Vagina (tissue), 2 donors: ENCODE measurements around the gene EPB41L2.

Experiments used
- POLR2A ChIP-seq, 2 donors: fragments of 450-650 bp; IDR thresholded peaks; one replicate each; pipeline ENCODE4 v1.6.1; 2017; ENCODE audit warnings: antibody characterized with exemption in 2 of 2, mild to moderate bottlenecking in 2 of 2, moderate library complexity in 2 of 2
- TF ChIP-seq, protein P1 (sequence below), 3 experiments: fragments of 450-650 bp in 2 of 3; fragments of 200-600 bp in 1 of 3; sonication (generic) in 1 of 3; IDR thresholded peaks; one replicate each; pipeline ENCODE4 v1.5.1; 2017 to 2019; ENCODE audit warnings: antibody characterized with exemption in 3 of 3, mild to moderate bottlenecking in 2 of 3, moderate library complexity in 2 of 3

DNA sequence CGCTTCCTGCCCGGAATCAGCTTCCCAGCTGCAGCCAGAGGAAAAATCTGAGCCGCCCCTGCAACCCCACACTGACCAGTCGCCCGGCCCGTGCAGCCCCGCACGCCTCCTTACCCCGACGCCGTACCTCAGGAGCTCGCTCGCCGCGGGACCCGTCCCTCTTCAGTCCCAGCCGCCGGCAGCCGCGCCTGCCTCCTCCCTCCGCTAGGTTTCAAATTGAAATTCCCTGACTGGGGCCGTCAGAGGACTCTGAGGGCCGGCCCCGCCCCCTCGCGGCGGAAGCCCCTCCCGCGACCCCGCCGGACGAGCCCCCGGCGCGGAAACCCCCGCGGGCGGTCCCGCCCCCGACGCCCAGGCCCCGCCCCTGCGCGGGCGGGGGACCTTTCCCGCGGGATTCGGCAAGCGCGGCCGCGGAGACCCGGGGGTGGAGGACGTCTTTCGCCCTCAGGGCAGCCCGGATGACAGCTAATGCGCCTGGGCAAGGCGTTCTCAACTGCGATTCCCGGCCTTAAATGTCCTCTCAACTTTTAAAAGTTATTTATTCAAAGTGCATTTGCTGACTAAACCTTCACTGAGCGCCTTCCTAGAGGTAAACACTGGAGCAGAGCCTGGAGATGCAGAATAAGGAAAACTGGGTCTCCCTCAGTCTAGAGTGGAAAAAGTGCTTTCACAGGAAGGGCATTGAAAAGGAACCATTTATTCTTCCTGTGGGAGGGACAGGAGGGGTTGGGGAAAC is at the start of gene EPB41L2:
- TF ChIP-seq, protein P1, sequence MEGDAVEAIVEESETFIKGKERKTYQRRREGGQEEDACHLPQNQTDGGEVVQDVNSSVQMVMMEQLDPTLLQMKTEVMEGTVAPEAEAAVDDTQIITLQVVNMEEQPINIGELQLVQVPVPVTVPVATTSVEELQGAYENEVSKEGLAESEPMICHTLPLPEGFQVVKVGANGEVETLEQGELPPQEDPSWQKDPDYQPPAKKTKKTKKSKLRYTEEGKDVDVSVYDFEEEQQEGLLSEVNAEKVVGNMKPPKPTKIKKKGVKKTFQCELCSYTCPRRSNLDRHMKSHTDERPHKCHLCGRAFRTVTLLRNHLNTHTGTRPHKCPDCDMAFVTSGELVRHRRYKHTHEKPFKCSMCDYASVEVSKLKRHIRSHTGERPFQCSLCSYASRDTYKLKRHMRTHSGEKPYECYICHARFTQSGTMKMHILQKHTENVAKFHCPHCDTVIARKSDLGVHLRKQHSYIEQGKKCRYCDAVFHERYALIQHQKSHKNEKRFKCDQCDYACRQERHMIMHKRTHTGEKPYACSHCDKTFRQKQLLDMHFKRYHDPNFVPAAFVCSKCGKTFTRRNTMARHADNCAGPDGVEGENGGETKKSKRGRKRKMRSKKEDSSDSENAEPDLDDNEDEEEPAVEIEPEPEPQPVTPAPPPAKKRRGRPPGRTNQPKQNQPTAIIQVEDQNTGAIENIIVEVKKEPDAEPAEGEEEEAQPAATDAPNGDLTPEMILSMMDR (IDR thresholded peaks at IDR 0.05) = no peak
- TF ChIP-seq POLR2A (IDR thresholded peaks at IDR 0.05) = peak; percentile 78 to 87
